Activated CD4-positive, alpha-beta T cell treated with anti-CD3 and anti-CD28 coated beads, Interleukin-2, amount 50 U/mL, for 4 hours (primary cell): ENCODE measurements around the gene RASSF1.

Experiments used
- DNase-seq, 2 experiments: peaks; one replicate each; pipeline ENCODE4 v3.0.0-alpha.2; 2020

RASSF1 gene

GRCh38 chr3:50340448-50341329 is at the start of gene RASSF1:
TSS of gene RASSF1 (minus strand) at chr3:50340836. CDS start at chr3:50340805, 31 bp downstream.
- DNase-seq: peak; percentile 35 to 40

DNA sequence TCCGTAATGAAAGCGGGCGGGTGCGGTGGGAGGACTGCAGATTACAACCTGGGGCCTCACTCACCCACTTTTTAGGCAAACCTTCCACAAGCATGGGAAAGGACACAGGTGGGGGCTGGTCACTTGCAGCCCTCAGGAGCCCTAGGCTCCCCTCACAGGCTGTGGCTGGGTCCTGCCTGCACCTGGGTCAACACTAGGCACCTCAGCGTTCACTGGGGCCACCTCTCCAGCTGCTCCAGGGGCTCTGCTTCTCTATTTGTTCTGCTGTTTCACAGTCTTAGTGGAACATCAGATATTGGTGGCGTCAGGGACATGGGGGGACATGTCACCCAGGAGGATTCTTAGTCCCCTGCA is 48.8 kb upstream of the RASSF1 start:
- no peak for DNase-seq

DNA sequence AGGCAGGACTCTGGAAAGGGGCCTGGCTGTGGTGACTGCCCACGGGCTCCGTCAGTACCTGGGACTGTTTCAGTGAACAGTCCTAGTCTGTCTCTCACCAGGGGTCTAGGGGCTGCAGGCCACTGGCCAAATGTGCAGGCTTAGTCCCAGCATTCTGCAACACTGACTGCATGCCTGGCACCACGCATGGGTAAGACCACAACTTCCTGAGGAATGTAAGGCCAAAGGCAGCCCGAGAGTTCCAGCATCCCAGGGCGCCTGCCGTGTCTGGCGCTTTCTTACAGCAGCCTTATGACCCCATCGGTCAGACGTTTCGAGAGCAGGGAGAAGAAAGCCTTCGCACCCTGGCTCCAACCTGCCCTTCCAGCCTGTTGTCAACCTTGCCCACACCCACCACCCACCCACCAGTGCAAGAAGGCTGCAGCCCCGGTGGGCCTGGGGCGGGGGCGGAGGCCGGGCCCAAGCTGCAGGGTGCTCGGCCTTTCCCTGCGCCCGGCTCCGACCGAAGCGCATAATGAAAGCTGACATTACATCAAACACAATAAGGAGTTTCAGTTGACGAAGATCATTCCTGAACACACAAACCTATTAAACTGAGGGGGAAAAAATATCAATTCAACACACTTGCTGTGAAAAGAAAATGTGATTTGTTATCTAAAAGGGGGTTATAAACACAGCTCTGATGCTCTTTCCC is 48.2 kb upstream of the RASSF1 start:
- no peak for DNase-seq

DNA sequence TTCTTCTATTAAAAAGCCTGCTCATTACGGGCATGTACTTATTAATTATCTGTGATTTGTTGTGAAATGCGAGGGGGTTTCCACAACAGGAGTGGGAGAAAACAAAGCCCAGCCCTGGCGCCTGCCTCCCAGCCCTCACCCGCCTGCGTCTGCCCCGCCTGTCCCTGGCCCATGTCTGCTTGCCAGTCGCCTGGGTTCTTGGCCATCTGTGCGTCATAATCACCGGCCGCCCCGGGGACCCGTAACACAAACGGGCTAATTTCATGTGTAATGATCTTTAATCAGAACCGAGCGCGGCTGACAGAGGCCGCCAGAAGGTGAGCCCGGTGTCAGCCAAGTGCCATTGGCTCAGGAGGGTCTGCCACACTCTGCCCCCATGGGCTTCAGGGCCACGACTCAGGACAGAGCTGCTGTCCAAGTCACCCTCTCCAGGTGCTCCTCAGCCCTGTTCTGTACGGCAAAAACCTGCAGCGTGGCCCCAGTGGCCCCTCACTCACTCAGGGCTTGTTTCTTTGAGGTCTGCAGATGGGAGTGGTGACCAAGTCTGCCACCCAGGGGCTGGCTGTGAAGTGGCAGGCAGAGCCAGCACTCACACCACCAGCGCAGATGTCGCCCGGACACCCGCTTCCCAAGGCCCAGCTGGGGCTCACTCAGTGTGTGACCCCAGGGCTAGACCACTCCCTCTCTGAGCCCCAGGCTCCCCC is 47.5 kb upstream of the RASSF1 start:
- DNase-seq: no peak

DNA sequence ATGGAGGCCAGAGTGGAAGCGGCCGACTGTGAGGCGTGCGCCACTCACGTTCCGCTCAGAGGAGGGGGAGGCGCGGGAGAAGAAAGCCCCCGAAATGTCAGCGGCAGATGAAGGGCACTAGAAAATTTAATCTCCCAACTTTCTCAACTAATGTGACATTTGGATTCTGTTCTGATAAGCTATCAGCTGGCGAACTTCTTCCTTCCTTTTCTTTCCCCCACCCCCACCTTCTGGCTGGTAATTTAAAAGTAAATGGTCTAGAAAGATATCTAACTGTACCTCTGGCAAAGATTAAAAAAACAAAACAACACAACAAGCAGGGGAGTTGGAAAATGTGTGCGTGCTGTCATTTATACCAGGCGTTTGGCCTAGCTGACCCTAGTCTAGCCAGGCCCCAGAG is 45.1 kb upstream of the RASSF1 start:
- DNase-seq: no peak

- DNase-seq: no peak
These were observed 43.1 kb upstream of the RASSF1 start for GRCh38 chr3:50383750-50384149.

DNA sequence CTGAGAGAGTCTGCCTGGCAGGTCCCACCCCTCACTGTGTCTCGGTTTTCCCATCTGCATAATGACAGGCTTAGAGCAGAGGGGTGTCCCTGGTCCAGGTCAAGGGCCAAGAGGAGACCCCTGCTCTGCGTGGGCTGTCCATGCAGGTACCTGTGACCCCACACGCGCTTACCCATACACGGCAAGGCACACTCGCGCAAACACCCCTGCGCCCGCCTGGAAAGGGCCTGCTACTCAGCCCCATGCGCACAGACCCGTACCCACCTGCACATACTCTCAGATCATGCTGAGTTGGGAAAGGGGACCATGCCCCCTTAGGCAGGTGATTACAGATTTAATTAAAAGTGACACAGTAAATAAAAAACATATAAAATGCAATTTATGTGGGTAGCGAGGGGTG is 42.1 kb upstream of the RASSF1 start:
- DNase-seq: no peak

- DNase-seq: no peak
These were observed 40.7 kb upstream of the RASSF1 start for GRCh38 chr3:50381383-50381782.

DNA sequence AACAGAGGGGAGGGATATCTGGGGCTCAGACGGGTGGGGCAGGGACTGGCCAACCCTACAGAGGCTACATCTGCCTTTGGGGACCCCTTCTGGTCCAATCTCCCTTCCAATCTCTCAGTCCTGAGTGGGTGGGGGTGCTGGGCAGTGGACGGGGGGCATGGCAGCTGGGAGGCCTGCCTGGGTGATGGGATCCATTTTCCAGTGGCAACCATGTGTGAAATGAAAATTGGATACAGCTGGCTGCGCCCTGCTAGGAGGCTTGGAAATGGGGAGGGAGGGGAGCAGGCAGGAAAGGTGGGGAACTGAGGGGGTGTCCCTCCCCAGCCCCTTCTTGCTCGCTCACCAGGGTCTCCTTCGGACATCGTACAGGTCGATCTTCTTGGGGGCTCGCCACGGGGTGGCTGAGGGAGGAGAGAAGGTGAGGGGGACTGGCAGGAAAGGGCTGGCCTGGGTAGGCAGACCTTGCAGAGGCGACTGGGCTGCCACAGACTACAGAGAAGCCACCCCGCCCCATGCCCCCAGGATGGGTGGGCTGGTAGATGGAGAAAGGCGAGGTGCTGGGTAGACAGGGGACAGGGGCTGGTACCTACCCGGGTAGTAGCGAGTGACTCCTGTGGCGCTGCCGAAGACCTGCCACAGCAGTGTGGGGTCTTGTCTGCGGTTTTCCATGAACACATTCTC is 39.9 kb upstream of the RASSF1 start:
- no peak for DNase-seq

DNA sequence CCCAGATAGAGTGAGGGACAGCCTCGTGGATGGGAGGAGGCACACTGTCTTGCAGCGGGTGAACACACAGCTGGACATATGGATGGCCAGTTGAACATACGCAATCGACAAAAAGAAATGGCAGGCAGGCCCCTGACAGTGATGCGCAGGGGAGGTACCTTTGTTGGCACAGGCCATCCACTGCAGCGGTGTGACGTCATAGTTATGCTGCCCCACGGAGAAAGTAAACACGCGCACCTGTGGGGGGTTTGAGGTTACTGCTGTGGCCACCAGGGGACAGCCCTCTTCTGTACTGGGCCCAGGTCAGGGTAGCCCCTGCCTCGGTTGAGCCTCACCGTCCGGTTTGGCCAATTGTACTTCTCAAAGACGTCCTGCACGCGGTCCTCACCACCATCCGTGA is 38.1 kb upstream of the RASSF1 start:
- no peak for DNase-seq

- DNase-seq: no peak
These were observed 37.4 kb upstream of the RASSF1 start for GRCh38 chr3:50378024-50378423.

DNA sequence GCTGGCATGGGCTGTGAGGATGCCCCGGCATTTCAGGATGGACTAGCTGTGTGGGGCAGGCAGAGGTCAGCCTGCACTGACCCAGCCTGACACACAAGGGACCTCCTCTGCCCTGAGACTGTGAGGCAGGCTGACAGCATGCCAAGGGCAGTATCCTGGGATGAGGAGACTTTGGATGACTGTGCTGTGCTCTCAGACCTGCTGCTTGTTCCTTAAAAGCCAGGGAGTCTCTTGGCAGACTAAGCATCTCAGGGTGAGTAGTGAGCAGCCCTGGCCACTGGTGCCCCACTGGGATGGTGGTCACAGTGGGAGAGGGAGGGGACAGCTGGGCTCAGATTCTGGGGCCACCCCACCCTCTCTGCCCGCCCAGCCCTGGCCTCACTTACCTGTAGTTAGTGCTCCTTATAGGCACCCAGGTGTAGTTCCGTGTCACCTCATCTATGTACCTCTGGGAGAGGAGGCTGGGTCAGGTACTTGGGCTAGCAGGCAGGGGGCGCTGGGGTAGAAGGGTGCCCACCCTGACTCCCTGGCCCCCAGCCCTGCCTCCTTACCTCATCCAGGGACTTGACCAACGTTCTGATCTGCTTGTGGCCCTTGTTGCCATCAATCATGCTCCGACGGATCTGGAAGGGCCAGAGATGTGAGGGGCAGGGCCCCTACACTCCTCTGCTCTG is 34.8 kb upstream of the RASSF1 start:
- no peak for DNase-seq

GRCh38 chr3:50374363-50375257 is 34.0 kb upstream of the RASSF1 start:
- DNase-seq: no peak

- DNase-seq: no peak
These were observed 32.8 kb upstream of the RASSF1 start for GRCh38 chr3:50373146-50374051.

GRCh38 chr3:50372349-50372748 is 31.7 kb upstream of the RASSF1 start:
- DNase-seq: no peak

DNA sequence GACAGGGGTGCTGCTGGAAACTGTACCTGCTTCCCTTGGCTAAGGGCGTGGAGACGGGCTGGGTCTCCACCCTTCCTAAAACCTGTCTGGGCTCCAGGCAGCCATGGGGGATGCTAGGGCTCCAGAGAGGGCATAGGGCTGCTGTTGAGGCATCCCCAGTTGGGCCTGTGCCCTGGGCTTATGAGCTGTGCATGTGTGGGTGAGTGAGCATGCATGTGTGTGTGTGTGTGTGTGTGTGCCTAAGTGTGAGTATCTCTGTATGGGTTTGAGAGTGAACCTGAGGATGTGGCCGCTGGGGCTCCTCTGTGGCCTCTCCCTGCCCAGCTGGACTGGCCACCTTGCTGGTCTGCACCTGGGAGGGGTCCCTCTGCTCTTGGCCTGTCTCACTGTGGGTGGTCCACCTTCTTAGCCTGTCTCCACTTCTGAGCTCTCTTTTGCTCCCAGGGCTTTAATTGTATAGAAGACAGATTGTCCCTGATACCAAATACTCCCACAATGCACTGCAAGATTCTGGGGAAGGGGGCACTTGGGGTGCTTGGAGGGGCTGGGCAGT is 30.6 kb upstream of the RASSF1 start:
- no peak for DNase-seq

DNA sequence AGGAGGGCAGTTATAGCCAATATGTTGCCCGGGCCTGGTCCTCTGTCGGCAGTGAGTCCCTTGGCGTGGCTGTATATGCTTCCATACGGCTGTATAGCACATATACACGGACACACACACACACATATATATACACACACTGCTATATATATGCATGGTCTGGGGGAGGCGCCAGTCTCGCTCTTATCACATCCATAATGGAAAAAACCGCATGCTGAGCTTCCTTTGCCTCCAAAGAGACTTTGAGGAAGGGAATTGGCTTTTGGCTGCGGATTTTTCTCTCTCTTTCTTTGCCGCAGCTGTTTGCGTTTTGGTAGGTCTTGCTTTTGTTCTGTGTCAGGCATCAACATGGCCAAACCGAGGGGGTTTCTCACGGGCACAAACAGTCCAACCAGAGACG is 30.0 kb upstream of the RASSF1 start:
- no peak for DNase-seq

DNA sequence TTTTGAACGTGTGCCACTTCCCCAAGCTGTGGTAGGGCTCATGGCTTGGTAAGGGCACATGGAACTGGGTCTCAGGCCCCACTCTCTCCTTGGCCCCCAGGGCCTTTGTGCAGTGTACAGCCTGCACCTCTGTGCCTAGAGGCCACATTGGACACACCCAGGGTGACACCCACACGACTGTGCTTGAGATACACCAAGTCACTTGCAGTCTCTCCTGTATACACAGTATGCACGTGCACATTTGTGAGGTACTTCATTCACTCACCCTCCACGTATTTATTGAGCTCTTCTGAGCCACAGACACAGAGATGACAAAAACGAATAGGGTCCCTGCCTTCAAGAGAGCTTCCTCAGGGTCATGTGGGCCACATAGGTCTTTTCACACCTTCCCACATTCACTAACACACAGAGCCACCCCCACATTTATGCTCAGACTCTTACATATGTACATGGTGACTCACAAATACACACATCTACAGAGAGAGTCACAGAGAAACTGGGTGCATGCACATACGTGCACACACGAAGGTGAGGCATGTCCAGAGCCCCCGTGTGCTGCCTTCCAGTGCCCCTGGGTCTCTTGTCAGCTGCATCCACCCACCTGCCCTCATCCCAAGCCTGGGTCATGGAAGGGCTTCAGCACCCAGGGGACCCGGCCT is 28.5 kb upstream of the RASSF1 start:
- DNase-seq: no peak

GRCh38 chr3:50365842-50366220 is 25.2 kb upstream of the RASSF1 start:
- DNase-seq: no peak
